A549 treated with CORT108297 at 1 μM for 4 hours (cell line): ENCODE measurements around the gene HNF1A. TPM values are rescaled to one million over a fixed set of nuclear protein-coding genes. Genes with fewer than 3 reads are reported as not detected.

ENCODE experiments used
- total RNA-seq: library from RNA; stranded (reverse); fragments of 200-300 nt; extraction: Qiagen RNA extraction; gene quantifications from 5 replicates; pipeline ENCODE4 v1.2.3, GENCODE V29; 2022

Gene HNF1A, protein sequence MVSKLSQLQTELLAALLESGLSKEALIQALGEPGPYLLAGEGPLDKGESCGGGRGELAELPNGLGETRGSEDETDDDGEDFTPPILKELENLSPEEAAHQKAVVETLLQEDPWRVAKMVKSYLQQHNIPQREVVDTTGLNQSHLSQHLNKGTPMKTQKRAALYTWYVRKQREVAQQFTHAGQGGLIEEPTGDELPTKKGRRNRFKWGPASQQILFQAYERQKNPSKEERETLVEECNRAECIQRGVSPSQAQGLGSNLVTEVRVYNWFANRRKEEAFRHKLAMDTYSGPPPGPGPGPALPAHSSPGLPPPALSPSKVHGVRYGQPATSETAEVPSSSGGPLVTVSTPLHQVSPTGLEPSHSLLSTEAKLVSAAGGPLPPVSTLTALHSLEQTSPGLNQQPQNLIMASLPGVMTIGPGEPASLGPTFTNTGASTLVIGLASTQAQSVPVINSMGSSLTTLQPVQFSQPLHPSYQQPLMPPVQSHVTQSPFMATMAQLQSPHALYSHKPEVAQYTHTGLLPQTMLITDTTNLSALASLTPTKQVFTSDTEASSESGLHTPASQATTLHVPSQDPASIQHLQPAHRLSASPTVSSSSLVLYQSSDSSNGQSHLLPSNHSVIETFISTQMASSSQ
- total RNA-seq = 4.2 to 6.5 TPM (median 5.9 TPM) in 5 replicates

DNA sequence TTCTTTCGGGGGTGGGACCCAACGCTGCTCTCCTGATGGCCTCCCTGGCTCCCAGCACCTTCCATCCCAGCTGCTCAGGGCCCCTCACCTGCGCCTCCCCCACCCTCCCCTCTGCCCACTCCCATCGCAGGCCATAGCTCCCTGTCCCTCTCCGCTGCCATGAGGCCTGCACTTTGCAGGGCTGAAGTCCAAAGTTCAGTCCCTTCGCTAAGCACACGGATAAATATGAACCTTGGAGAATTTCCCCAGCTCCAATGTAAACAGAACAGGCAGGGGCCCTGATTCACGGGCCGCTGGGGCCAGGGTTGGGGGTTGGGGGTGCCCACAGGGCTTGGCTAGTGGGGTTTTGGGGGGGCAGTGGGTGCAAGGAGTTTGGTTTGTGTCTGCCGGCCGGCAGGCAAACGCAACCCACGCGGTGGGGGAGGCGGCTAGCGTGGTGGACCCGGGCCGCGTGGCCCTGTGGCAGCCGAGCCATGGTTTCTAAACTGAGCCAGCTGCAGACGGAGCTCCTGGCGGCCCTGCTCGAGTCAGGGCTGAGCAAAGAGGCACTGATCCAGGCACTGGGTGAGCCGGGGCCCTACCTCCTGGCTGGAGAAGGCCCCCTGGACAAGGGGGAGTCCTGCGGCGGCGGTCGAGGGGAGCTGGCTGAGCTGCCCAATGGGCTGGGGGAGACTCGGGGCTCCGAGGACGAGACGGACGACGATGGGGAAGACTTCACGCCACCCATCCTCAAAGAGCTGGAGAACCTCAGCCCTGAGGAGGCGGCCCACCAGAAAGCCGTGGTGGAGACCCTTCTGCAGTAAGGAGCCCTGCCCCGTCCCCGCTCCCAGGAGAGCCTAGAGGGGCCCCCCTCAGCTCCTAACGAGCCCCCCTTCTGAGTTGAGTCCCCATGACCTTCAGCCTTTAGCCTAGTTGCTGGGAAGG lies at the start of gene HNF1A:
Gene HNF1A, plus strand, starts transcription at position 248 of the 924 bp plus-strand sequence. Its CDS starts 226 bp downstream, at position 474.

DNA sequence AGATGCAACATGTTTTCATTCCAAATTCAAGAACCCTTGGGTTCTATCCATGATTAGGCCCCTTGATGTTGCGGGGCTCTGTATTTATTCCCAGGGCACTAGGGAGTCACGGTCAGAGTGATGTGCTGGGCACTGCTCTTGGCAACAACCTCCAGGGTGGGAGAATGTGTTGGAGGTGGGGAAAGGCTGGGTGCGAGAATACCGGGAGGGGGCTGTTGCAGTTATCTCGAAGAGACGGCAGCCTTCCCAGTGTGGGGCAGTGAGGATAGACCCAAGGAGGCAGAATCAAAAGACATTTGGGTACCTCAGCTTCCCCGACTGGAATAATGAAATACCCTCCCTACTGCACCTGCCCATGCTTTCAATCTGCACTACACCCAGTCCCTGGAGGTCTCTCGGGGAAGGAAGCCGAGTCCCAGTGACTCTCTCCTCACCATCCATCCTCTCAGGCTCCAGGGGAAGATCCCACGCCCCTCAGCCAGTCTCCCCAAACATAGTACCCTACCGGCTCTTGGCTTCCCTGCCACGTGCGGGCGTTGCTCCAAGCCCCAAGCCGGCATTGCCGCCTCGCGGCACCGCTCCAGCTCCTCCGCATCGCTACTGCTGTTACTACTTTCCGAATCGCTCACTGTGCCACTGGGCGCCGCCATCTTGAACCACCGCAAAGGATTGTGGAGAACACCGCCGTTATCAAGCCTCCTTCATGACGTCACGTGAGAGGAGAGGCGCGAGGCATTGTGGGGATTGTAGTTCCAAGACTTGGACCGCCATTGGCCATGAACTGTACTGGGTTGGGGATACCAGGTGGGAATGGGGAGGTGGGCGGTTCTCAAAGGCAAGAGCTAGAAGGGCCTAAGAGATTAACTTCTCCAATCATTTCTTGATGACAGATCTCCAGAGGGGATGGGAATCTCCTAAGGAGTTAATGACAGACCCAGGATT lies 37.8 kb downstream of the HNF1A start, which contains the start of gene C12orf43:
Gene C12orf43, minus strand, starts transcription at position 663 of the 942 bp plus-strand sequence. Its CDS starts 13 bp downstream, at position 650.

DNA sequence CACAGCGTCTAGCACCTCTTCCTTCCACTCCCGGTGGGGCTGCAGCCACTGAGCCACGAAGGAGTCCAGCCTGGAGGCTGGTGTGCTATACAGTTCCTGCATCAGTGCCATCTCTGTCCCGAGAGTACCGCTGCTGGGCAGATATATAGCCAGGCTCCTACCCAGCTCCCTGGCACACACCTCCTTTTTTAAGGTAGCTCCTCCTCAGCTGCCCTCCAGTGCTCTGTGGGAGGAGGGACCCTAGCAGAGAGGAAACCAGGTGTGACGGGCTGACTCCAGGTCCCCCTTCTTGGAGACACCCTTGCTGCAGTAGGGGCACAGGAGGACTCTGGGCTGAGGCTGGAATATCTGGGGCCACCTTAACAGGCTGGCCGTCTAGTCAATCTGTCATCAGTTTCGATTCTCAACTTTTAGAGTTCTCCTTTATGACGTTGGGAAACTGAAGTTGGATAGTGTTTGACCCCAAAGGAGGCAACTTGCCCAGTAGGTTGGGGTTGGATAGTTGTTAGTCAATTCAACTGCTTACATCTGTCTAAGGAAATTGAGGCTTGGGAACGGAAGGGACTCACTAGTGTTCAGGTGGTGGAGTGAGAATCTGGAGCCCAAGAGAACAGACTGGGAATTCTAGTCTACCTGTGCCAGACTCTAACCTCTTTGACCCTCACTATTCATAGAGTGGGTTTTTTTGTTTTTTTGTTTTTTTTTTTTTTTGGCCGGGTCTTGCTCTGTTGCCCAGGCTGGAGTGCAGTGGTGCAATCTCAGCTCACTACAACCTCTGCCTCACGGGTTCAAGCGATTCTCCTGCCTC lies 60.7 kb downstream of the HNF1A start, which contains the start of gene OASL:
Gene OASL, minus strand, starts transcription at position 386 of the 808 bp plus-strand sequence. Its CDS starts 275 bp downstream, at position 111.

Other genes starting within 250 kb of the HNF1A start
- 36.5 to 55.2 TPM (median 48.7 TPM) in 5 replicates for gene SPPL3, start 74.2 kb upstream of the HNF1A start, total RNA-seq
- gene C12orf43, start 37.9 kb downstream of the HNF1A start, total RNA-seq = 23.7 to 25.2 TPM (median 24.7 TPM) in 5 replicates
- 3.5 to 5.0 TPM (median 4.5 TPM) in 5 replicates for gene OASL, start 60.7 kb downstream of the HNF1A start, total RNA-seq
- not detected in 5 replicates for gene P2RX7, start 154.3 kb downstream of the HNF1A start, total RNA-seq
- gene P2RX4, start 231.6 kb downstream of the HNF1A start, total RNA-seq = 14.4 to 20.6 TPM (median 18.1 TPM) in 5 replicates